B cell (primary cell): ENCODE measurements around the gene KRT79. TPM values are rescaled to one million over a fixed set of nuclear protein-coding genes. Genes with fewer than 3 reads are reported as not detected.

ENCODE experiments used
- ATAC-seq: fragments of 200-7000 bp; cut with Tn5 transposase; one replicate; pipeline ENCODE4 v1.10.0; 2021; ENCODE audit warnings: low read depth, mild to moderate bottlenecking, moderate number of reproducible peaks, moderate library complexity
- CTCF ChIA-PET: fragments of 350-600 bp; sonication (Branson Sonifier 250); formaldehyde crosslinking; loops from one replicate; lab custom pipeline; 2021; ENCODE audit warnings: antibody characterized with exemption, inconsistent platforms; lab: Charles Lee
- POLR2A ChIA-PET: fragments of 350-600 bp; sonication (Branson Sonifier 250); formaldehyde crosslinking; loops from one replicate; lab custom pipeline; 2021; ENCODE audit warnings: antibody characterized with exemption; lab: Charles Lee
- DNase-seq: peaks from one replicate; pipeline ENCODE4 v3.0.0; 2013
- H2AFZ ChIP-seq: 2 replicates; pipeline ENCODE4 v1.6.1; 2012; ENCODE audit warnings: mild to moderate bottlenecking, low read depth, low read length; ENCODE audit not compliant: insufficient read depth, poor library complexity, severe bottlenecking
- H3K27ac ChIP-seq, 2 donors: 1 replicate in 1 of 2; 2 replicates in 1 of 2; pipeline ENCODE4 v1.5.1; 2012 to 2013; ENCODE audit warnings: low read length in 2 of 2, mild to moderate bottlenecking in 2 of 2, moderate library complexity in 1 of 2
- H3K27me3 ChIP-seq, 4 experiments: fragments of 200-600 bp in 1 of 4; sonication (generic) in 1 of 4; replicated peaks in 1 of 4; 1 replicate in 2 of 4; 2 replicates in 2 of 4; pipeline versions ENCODE4 v1.6.1 to v1.7.0; 2013 to 2016; ENCODE audit warnings: low read length in 3 of 4, mild to moderate bottlenecking in 2 of 4, mixed read lengths in 1 of 4, moderate library complexity in 1 of 4; ENCODE audit not compliant: insufficient read depth in 4 of 4, control insufficient read depth in 3 of 4; ENCODE audit errors: control extremely low read depth in 1 of 4
- H3K36me3 ChIP-seq, 2 experiments: replicated peaks in 1 of 2; 1 replicate in 1 of 2; 2 replicates in 1 of 2; pipeline versions ENCODE4 v1.6.1 to v1.7.1; 2013; ENCODE audit warnings: low read length in 1 of 2; ENCODE audit not compliant: insufficient read depth in 2 of 2, control insufficient read depth in 1 of 2; ENCODE audit errors: control extremely low read depth in 1 of 2, extremely low read depth in 1 of 2
- H3K4me1 ChIP-seq, 2 donors: fragments of 200-600 bp in 1 of 2; sonication (generic) in 1 of 2; 1 replicate in 1 of 2; 2 replicates in 1 of 2; pipeline versions ENCODE4 v1.5.1 to v1.6.1; 2013 to 2017; ENCODE audit warnings: low read length in 2 of 2; ENCODE audit not compliant: control insufficient read depth in 2 of 2, insufficient read depth in 2 of 2
- H3K4me2 ChIP-seq: replicated peaks from 2 replicates; pipeline ENCODE3; 2012; ENCODE audit warnings: mild to moderate bottlenecking, low read depth, low read length; ENCODE audit not compliant: poor library complexity, severe bottlenecking
- H3K4me3 ChIP-seq, 5 experiments: fragments of 200-600 bp in 1 of 5; sonication (generic) in 1 of 5; 1 replicate in 3 of 5; 2 replicates in 2 of 5; pipeline versions ENCODE4 v1.5.1 to v1.7.0; 2011 to 2016; ENCODE audit warnings: low read length in 4 of 5, mild to moderate bottlenecking in 4 of 5, low read depth in 2 of 5, control low read depth in 1 of 5, moderate library complexity in 1 of 5; ENCODE audit not compliant: insufficient read depth in 1 of 5; ENCODE audit errors: control extremely low read depth in 1 of 5, extremely low read depth in 1 of 5
- H3K79me2 ChIP-seq: fragments of 200-600 bp; sonication (generic); one replicate; pipeline ENCODE4 v1.6.0; 2016; ENCODE audit warnings: low read length; ENCODE audit not compliant: control insufficient read depth, insufficient read depth
- H3K9ac ChIP-seq: fragments of 200-600 bp; sonication (generic); 2 replicates; pipeline ENCODE4 v1.6.1; 2017; ENCODE audit warnings: mild to moderate bottlenecking, low read length, moderate library complexity
- H3K9me3 ChIP-seq, 3 donors: one replicate each; pipeline versions ENCODE4 v1.6.1 to v1.7.1; 2013; ENCODE audit warnings: low read length in 2 of 3; ENCODE audit not compliant: control insufficient read depth in 2 of 3, insufficient read depth in 1 of 3; ENCODE audit errors: control extremely low read depth in 1 of 3
- H4K20me1 ChIP-seq: 2 replicates; pipeline ENCODE4 v1.6.0; 2012; ENCODE audit warnings: mild to moderate bottlenecking, low read length; ENCODE audit not compliant: insufficient read depth, control insufficient read depth, poor library complexity, severe bottlenecking
- H3K27ac Mint-ChIP-seq: one replicate; pipeline ENCODE4 v1.8.0; 2021; ENCODE audit warnings: mixed read lengths
- H3K27me3 Mint-ChIP-seq: one replicate; pipeline ENCODE4 v1.8.0; 2021; ENCODE audit warnings: mixed read lengths
- H3K4me1 Mint-ChIP-seq: one replicate; pipeline ENCODE4 v1.8.0; 2021; ENCODE audit warnings: mixed read lengths
- H3K4me3 Mint-ChIP-seq: one replicate; pipeline ENCODE4 v1.8.0; 2021; ENCODE audit warnings: mixed read lengths
- H3K9me3 Mint-ChIP-seq: one replicate; pipeline ENCODE4 v1.8.0; 2022; ENCODE audit warnings: mixed read lengths; ENCODE audit not compliant: insufficient read depth
- EZH2 ChIP-seq: IDR thresholded peaks from 2 replicates; pipeline ENCODE4 v1.6.1; 2012; ENCODE audit warnings: borderline replicate concordance, low read depth, mild to moderate bottlenecking, moderate library complexity, low read length; ENCODE audit not compliant: insufficient read depth, poor library complexity, severe bottlenecking
- WGBS: methylation state at CpG from one replicate; pipeline ENCODE4 v1.1.5; 2013; ENCODE audit warnings: missing lambda C conversion rate; ENCODE audit not compliant: insufficient coverage; 5-methylcytosine and 5-hydroxymethylcytosine counted together
- intact Hi-C: fragments of 100-400 bp; cut with micrococcal nuclease; formaldehyde crosslinking; loops from one replicate; pipeline ENCODE4 v1.10.0; 2022
- polyA plus RNA-seq: library from polyadenylated mRNA; depleted of rRNA; stranded (reverse); fragments of >200 nt; gene quantifications from 2 replicates; pipeline ENCODE4 v1.2.3, GENCODE V29; 2012
- total RNA-seq, 2 donors: library from RNA; stranded (reverse); fragments of 120-200 nt in 1 of 2; gene quantifications; 1 replicate in 1 of 2; 2 replicates in 1 of 2; pipeline versions ENCODE4 v1.2.3 to v1.2.4, GENCODE V29; 2013 to 2022
- TF ChIP-seq, protein P1 (sequence below): fragments of 200-600 bp; IDR thresholded peaks from one replicate; pipeline ENCODE4 v1.8.0; 2022; ENCODE audit warnings: antibody characterized with exemption, mild to moderate bottlenecking

Gene KRT79
- total and polyA plus RNA-seq, 2 donors (not counting 1 experiment from before 2014, with no cell fraction given): not detected

DNA sequence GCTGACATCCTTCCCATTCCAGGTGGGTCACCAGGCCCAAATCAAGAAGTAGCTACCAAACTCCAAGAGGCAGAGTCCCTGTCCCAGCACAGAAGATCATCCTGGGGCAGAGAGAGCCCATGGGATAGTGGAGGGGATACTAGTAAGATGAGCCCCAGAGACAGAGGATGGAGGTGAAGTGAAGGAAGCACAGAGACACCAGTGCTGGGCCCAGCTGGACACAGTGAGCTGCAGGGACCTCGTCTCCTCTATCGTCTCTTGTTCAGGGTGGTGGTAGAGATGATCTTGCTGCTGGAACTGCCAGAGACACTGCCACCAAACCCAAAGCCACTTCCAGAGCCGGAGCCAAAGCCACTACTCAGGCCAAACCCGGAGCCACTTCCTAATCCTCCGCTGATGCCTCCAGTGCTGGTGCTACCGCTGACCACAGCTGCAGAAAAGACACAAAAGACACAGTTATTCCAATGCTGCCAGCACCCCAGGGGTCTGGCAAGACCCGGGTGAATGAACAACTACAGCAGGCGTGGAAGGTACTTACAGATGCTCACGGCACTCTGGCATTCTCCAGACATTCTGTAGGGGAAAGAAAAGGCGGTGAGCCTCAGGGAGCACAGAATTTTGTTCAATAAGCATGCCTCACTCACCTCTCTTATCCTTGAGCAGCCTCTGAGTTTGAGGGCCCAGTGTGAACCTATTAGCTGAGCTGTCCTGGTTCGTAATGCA lies 27.1 kb downstream of the KRT79 start:
- Histone ChIP-seq H2AFZ (no peak overlapping the region), H3K27me3 (peaks cover 0 to 2% (median 0%) of the 10 kb centered on the region in 4 experiments), H3K4me3 (no peak overlapping the region), H3K9ac (no peak overlapping the region), H3K9me3 (no peaks in the 10 kb centered on the region), H3K27ac (no peak overlapping the region), H4K20me1 (no peaks in the 10 kb centered on the region), H3K36me3 (no peaks in the 10 kb centered on the region), H3K4me1 (no peaks in the 10 kb centered on the region), H3K79me2 (no peaks in the 10 kb centered on the region), H3K4me2 (no peak overlapping the region)
- intact Hi-C loops: no loop called here
- ATAC-seq (no peak), DNase-seq (no peak)
- WGBS: 87% methylated on average over 10 of the region's 11 CpGs
- POLR2A ChIA-PET: no interaction called here
- Mint-ChIP-seq H3K4me3 (no peak overlapping the region), H3K27me3 (peaks cover 33% of the 10 kb centered on the region), H3K9me3 (no peaks in the 10 kb centered on the region), H3K4me1 (no peaks in the 10 kb centered on the region), H3K27ac (no peak overlapping the region)
- TF ChIP-seq, protein P1, sequence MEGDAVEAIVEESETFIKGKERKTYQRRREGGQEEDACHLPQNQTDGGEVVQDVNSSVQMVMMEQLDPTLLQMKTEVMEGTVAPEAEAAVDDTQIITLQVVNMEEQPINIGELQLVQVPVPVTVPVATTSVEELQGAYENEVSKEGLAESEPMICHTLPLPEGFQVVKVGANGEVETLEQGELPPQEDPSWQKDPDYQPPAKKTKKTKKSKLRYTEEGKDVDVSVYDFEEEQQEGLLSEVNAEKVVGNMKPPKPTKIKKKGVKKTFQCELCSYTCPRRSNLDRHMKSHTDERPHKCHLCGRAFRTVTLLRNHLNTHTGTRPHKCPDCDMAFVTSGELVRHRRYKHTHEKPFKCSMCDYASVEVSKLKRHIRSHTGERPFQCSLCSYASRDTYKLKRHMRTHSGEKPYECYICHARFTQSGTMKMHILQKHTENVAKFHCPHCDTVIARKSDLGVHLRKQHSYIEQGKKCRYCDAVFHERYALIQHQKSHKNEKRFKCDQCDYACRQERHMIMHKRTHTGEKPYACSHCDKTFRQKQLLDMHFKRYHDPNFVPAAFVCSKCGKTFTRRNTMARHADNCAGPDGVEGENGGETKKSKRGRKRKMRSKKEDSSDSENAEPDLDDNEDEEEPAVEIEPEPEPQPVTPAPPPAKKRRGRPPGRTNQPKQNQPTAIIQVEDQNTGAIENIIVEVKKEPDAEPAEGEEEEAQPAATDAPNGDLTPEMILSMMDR: no peak
- TF ChIP-seq EZH2: no peak
- CTCF ChIA-PET: no interaction called here

DNA sequence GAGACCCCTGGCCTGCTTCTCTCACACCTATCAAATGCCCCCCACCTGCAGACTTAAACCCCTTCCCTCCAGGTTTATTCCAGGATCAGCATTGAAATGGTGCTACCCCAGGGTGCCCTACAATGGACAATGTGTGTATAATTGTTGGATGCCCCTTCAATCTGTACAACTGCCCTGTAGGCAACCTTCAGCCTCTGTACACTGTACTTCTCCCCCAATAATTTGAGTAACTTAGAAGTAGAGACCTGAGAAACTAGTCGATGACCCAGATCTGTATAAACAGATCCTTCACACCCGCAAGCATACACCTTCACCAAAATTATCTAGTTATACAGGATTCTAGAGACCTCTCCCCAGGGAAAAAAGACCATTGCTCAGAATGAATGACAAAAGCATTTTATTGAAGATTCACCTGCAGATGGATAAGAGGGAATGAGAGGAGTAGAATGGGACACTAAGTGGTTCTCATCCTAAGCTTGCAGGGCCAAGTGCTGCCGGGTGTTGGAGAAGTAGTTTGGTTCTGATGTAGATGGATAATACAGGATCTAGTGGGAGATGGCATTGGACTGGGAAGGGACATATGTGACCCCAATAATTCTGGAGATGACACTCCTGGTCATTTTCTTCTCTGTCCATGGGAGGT lies 27.8 kb downstream of the KRT79 start:
- no peak overlapping the region for H3K4me3 Mint-ChIP-seq
- CTCF ChIA-PET: no interaction called here
- no peak overlapping the region for H3K27ac Mint-ChIP-seq

More for the DNA sequence above, 27.8 kb downstream of the KRT79 start:
- H3K4me3 ChIP-seq: no peak overlapping the region
- H3K27me3 ChIP-seq: peaks cover 0 to 2% (median 0%) of the 10 kb centered on the region in 4 experiments
- H3K4me2 ChIP-seq: no peak overlapping the region
- intact Hi-C loops: no loop called here
- DNase-seq (no peak), ATAC-seq (no peak)
- H3K27ac ChIP-seq: no peak overlapping the region
- H3K9me3 Mint-ChIP-seq: no peaks in the 10 kb centered on the region
- H3K27me3 Mint-ChIP-seq: peaks cover 34% of the 10 kb centered on the region
- H4K20me1 ChIP-seq: no peaks in the 10 kb centered on the region
- no peak overlapping the region for H2AFZ ChIP-seq
- H3K9me3 ChIP-seq: no peaks in the 10 kb centered on the region
- WGBS: 100% methylated on average over 1 of the region's 3 CpGs
- no peaks in the 10 kb centered on the region for H3K79me2 ChIP-seq
- POLR2A ChIA-PET: no interaction called here
- H3K4me1 Mint-ChIP-seq: no peaks in the 10 kb centered on the region
- TF ChIP-seq, protein P1: no peak
- TF ChIP-seq EZH2: no peak
- no peaks in the 10 kb centered on the region for H3K36me3 ChIP-seq
- H3K4me1 ChIP-seq: no peaks in the 10 kb centered on the region
- no peak overlapping the region for H3K9ac ChIP-seq
